NK-92 (cell line): ENCODE results near the gene MRPL4.

Source experiments
- DNase-seq: peaks from one replicate; lab custom pipeline; 2025; ENCODE audit not compliant: unreplicated experiment; lab: John Stamatoyannopoulos, UW

Gene MRPL4

DNA sequence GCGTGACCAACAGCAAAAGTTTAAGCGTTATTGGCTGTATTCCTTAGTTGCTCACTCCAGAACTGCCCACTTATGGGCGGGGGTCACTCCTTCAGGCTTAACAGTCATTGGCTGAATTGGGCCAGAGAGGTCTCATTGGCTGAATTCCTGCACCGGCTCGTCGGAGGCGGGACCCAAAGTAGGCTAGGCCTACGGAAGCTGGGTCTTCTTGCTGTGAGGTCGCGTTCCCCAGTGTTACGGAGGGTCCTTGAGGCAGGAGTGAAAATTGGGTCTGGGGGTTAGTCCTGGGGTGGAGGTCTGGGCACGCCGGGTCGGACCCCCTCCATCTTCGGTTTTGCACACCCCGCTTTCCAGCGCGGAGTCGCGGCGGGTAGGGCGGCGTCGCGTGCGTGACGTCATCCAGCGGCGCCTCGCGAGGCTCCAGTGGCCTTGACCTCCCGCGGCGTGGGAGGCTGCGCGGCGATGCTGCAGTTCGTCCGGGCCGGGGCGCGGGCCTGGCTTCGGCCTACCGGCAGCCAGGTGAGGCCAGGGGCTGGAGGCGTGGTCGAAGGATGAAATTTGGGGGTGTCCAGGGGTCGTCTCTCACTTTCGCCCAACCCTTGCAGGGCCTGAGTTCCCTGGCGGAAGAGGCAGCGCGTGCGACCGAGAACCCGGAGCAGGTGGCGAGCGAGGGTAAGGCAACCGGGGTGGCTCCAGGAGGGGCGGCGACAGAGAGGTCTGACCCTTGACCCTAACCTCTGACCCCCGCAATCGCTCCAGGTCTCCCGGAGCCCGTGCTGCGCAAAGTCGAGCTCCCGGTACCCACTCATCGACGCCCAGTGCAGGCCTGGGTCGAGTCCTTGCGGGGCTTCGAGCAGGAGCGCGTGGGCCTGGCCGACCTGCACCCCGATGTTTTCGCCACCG, at the start of gene MRPL4:
Gene MRPL4 (plus strand): TSS at position 423 of the 903 bp plus-strand sequence. CDS start 40 bp downstream, at position 463.
- DNase-seq, result peak; percentile 85

- DNase-seq, result no peak
These were observed 48.3 kb upstream of the MRPL4 start for GRCh38 chr19:10203686-10204085.

GRCh38 chr19:10205636-10206035, 46.4 kb upstream of the MRPL4 start:
- no peak for DNase-seq

GRCh38 chr19:10206226-10206885, 45.7 kb upstream of the MRPL4 start:
- no peak for DNase-seq

DNA sequence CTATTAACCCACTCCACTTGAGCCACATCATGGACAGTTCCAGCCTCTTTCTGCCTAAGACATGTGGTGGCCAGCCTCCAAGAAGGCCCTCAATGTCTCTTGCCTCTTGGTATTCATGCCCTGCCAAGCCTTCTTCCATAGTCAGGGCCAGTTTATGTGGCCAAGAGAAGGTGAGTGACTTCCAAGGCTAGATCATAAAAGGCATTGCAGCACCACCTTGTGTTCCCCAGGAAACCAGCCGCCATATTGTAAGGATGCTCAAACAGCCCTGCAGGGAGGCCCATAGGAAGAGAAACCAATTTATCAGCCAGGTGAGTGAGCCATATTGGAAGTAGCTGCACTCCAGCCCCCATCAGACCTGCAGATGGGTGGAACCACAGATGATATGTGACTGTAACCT, 45.0 kb upstream of the MRPL4 start:
- no peak for DNase-seq

DNA sequence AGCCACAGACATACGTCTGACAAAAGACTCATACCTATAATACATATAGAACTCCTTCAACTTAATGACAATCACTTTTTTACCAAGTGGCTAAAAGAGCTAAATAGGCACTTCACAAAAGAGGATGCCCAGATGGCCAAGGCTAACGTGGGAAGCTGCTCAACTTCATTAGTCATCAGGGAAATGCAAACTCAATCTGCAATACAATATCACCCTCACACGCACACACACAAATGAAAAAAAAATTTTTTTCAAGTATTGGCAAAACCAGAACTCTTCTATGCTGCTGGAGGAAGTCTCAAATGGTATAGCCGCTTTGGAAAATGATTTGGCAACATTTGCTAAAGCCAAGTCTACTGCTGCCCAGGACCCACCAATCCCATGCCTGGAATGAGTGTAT, 42.7 kb upstream of the MRPL4 start:
- DNase-seq, result no peak

- no peak for DNase-seq
These were observed 41.0 kb upstream of the MRPL4 start for GRCh38 chr19:10211061-10211460.

- no peak for DNase-seq
These were observed 40.3 kb upstream of the MRPL4 start for GRCh38 chr19:10211691-10212090.

- no peak for DNase-seq
These were observed 37.2 kb upstream of the MRPL4 start for GRCh38 chr19:10214784-10215183.

DNA sequence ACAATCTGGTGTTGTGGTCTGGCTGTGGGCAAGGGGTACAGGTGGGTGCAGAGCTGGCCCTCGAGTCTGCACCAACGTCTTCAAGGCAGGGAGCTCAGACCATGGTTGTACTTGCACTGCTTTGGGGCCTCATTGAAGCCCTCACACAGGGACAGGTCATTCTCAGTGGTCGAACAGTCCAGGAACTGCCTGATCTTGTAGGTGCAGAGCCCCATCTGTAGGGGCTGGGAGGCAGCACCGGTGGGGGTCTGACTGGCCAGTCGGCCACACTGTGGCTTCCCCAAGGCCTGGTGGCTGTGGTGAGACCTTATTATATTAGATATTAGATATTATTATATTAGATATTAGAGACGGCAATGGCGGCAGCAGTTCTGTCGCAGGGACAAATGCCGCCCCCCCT, 34.9 kb upstream of the MRPL4 start:
- DNase-seq, result no peak

GRCh38 chr19:10219678-10220077, 32.3 kb upstream of the MRPL4 start:
- DNase-seq, result no peak

DNA sequence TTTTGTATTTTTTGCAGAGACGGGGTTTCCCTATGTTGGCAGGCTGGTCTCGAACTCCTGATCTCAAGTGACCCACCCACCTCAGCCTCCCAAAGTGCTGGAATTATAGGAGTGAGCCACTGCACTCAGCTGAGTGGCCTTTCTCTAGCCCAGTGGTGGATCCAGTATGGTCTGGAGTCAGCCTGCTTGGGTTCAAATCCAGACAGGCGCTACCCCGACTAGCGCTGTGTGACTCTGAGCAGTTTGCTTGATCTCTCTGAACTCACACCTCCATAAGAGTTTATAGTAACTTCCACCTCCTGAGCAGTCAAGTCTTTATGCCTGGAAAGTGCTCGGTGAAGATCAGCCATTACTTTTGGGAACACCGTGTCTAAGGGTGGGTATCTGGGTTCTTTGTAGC, 31.3 kb upstream of the MRPL4 start:
- no peak for DNase-seq

- DNase-seq, result no peak
These were observed 29.7 kb upstream of the MRPL4 start for GRCh38 chr19:10222201-10222890.

GRCh38 chr19:10223488-10224213, 28.4 kb upstream of the MRPL4 start:
- DNase-seq, result no peak

DNA sequence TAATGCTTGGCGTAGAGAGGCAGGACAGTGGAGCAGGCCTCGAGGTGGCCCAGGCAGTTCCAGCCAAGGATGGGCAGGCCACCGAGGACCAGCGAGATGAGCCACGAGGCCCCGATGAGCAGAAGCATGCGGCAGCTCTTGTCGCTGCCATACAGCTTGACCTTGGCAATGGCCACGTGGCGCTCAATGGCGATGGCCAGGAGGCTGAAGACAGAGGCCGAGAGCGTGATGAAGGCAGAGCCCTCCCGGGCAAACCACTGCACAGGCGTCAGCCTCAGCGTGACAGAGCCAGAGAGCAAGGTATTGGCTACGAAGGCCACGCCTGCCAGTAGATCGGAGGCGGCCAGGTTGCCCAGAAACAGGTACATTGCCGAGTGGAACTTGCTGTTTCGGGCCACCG, 27.7 kb upstream of the MRPL4 start:
- no peak for DNase-seq

DNA sequence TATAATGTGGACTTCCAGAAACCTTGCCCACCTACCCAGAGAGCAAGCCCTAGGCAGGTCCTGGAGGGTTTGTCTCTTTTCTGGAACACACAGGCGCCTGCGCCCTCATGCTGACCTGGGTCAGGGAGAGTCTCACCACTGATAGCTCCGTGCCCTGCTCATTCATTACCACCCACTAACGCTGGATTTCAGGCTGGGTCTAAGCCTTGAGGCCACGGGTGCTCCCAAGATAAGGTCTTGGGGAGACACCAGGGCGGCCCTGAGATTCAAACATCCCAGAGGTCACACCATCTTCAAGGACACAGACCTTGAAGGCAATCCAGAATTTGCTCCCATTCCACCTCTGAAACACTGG, 26.0 kb upstream of the MRPL4 start:
- DNase-seq, result no peak

DNA sequence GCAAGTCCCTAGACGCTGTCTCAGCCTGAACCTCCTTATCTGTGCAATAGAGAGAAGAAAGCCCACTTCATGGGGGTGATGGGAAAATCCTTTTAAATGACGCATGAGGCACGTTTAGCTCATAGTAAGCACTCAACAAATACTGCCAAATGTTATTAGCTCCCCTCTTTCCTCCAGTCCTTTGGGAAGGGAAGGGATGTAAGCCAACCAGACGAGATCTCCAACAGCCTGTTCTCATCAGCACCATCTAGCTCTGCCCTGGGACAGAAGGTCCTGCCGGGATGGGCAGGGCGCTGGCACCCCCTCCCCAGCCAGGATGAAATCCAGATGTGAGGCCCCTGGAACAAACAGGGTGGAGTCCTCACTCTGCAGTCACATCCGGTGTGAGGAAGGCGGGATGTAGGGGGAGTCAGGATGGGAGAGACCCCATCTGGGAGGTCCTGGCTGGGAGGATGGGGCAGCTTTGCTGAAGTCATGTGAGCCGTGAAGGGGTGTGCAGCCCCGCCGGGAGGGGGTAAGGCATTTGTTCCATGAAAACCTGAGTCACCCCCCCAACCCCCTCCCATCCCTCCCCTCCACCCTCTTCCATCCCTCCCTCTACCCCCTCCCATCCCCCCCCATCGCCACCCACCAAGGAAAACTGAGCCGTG, 25.5 kb upstream of the MRPL4 start:
- no peak for DNase-seq

- DNase-seq, result no peak
These were observed 24.7 kb upstream of the MRPL4 start for GRCh38 chr19:10227026-10227971.

DNA sequence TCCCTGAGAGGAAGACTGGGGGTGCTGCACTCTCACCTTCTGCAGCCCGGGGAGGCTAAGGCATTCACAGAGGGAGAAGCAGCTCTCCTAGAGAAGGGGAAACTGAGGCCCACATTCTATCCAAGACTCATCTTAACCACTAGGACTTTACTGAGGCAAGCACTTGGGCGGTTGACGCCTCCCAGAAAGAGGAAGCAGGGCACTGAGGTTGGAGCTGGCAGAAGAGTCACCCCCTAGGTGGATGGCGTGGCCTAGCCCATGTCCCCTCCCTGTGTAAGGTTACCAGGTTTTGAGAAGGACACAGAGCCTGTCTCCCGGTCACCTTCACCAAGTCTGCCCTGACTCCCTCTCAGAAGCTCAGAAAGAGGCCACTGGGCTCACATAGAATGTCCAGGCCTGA, 23.6 kb upstream of the MRPL4 start:
- no peak for DNase-seq

DNA sequence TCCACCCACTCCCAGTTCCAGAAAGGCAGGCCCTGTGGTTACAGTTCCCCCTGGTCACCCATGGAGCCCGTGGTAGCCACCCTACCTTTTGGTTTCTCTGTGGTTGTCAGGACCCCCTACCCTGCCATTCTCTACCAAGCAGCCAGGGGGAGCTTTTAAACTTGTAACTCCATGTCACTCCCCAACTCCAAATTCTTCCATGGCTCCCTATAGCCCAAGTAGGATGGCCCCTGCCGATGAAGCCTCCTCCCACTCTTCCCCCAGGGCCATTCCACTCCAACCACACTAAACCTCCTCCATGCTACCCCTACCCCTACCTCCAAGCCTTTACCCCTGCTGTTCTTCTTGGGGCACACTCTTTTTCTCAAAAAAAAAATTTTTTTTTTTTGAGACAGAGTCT, 23.1 kb upstream of the MRPL4 start:
- no peak for DNase-seq
